Activated effector memory CD4-positive, alpha-beta T cell treated with anti-CD3 and anti-CD28 coated beads, Interleukin-2, amount 50 U/mL, for 16 hours (primary cell): Measurements from ENCODE around the gene RUNDC3A.
"Not testable (repeated sequence)": the region's sequence is repeated elsewhere in the genome, so short reads cannot be mapped to it uniquely, and the experiment has no call there.

Experiments used
- DNase-seq: peaks from one replicate; pipeline ENCODE4 v3.0.0-alpha.2; 2020

The RUNDC3A gene

GRCh38 chr17:44361292-44362260 lies 53.2 kb downstream of the RUNDC3A start:
- no peak for DNase-seq

GRCh38 chr17:44362459-44362948 lies 54.1 kb downstream of the RUNDC3A start:
- no peak for DNase-seq

- DNase-seq, result no peak
Measured at GRCh38 chr17:44362949-44363612, 54.7 kb downstream of the RUNDC3A start.

GRCh38 chr17:44363613-44364159 lies 55.3 kb downstream of the RUNDC3A start, which contains the start of gene FAM171A2:
Gene FAM171A2 (minus strand): TSS chr17:44363853. CDS start chr17:44363714, 139 bp downstream.
- DNase-seq, result peak; percentile 87

GRCh38 chr17:44365051-44365450 lies 56.6 kb downstream of the RUNDC3A start:
- DNase-seq, result not testable (repeated sequence)

GRCh38 chr17:44367231-44367979 lies 59.0 kb downstream of the RUNDC3A start:
- DNase-seq, result no peak
